Fibroblast of pulmonary artery (primary cell): ENCODE measurements around the gene USP16.
A peak's percentile ranks its signal among the peaks of the same experiment; 100 is the strongest.

Experiments used
- DNase-seq: peaks from one replicate; pipeline ENCODE4 v3.0.0-alpha.2; 2010; ENCODE audit warnings: low read depth
- H3K4me3 ChIP-seq: replicated peaks from 2 replicates; pipeline ENCODE4 v1.5.1; 2011; ENCODE audit warnings: low read depth, mild to moderate bottlenecking, control low read depth, low read length, moderate library complexity
- CTCF ChIP-seq: IDR thresholded peaks from 2 replicates; pipeline ENCODE4 v1.5.1; 2011; ENCODE audit warnings: mild to moderate bottlenecking, control low read depth, low read length, inconsistent platforms; ENCODE audit errors: missing control alignments

Gene USP16

GRCh38 chr21:28992526-28993292 lies 31.8 kb upstream of the USP16 start, which contains the start of gene LTN1:
TSS of gene LTN1 (minus strand) at chr21:28992877. CDS start at chr21:28992805, 72 bp downstream.
- TF ChIP-seq CTCF, result no peak
- DNase-seq, result peak; percentile 100
- peak within 1 kb of the TSS; percentile 73 for H3K4me3 ChIP-seq

- H3K4me3 ChIP-seq, result peak overlapping the region; percentile 73
- no peak for TF ChIP-seq CTCF
- no peak for DNase-seq
Observed at GRCh38 chr21:28993293-28993629, 31.2 kb upstream of the USP16 start.

- no peak for TF ChIP-seq CTCF
- peak; percentile 98 for DNase-seq
- H3K4me3 ChIP-seq, result peak overlapping the region; percentile 81
Observed at GRCh38 chr21:29002442-29003144, 21.9 kb upstream of the USP16 start.

- H3K4me3 ChIP-seq, result no peak overlapping the region
- no peak for DNase-seq
- no peak for TF ChIP-seq CTCF
Observed at GRCh38 chr21:29005696-29006095, 18.8 kb upstream of the USP16 start.

- no peak overlapping the region for H3K4me3 ChIP-seq
- no peak for TF ChIP-seq CTCF
- DNase-seq, result no peak
Observed at GRCh38 chr21:29007135-29007534, 17.3 kb upstream of the USP16 start.

GRCh38 chr21:29007810-29008209 lies 16.7 kb upstream of the USP16 start:
- DNase-seq, result no peak
- TF ChIP-seq CTCF, result no peak
- H3K4me3 ChIP-seq, result no peak overlapping the region
